GM21360 (cell line): ENCODE measurements around the gene LCLAT1.
"Not testable (repeated sequence)": the region's sequence is repeated elsewhere in the genome, so short reads cannot be mapped to it uniquely, and the experiment has no call there.

Source experiments
- ATAC-seq: cut with Tn5 transposase; IDR thresholded peaks from one replicate; pipeline ENCODE4 v1.9.1; 2021; ENCODE audit warnings: mild to moderate bottlenecking, moderate library complexity; ENCODE audit not compliant: unreplicated experiment

Gene LCLAT1

GRCh38 chr2:30484995-30485394 is 37.9 kb downstream of the LCLAT1 start:
- ATAC-seq, result no peak

GRCh38 chr2:30486655-30487054 is 39.6 kb downstream of the LCLAT1 start:
- no peak for ATAC-seq

- no peak for ATAC-seq
Measured at GRCh38 chr2:30487603-30488002, 40.6 kb downstream of the LCLAT1 start.

- ATAC-seq, result no peak
Measured at GRCh38 chr2:30488012-30488659, 41.1 kb downstream of the LCLAT1 start.

GRCh38 chr2:30491225-30491624 is 44.2 kb downstream of the LCLAT1 start:
- ATAC-seq, result no peak

GRCh38 chr2:30492185-30492584 is 45.1 kb downstream of the LCLAT1 start:
- ATAC-seq, result no peak

- ATAC-seq, result no peak
Measured at GRCh38 chr2:30492619-30493018, 45.6 kb downstream of the LCLAT1 start.

- no peak for ATAC-seq
Measured at GRCh38 chr2:30493440-30493839, 46.4 kb downstream of the LCLAT1 start.

- not testable (repeated sequence) for ATAC-seq
Measured at GRCh38 chr2:30495896-30496295, 48.9 kb downstream of the LCLAT1 start.

- ATAC-seq, result no peak
Measured at GRCh38 chr2:30499681-30500080, 52.6 kb downstream of the LCLAT1 start.

- ATAC-seq, result no peak
Measured at GRCh38 chr2:30500699-30501098, 53.7 kb downstream of the LCLAT1 start.

- no peak for ATAC-seq
Measured at GRCh38 chr2:30502310-30502709, 55.3 kb downstream of the LCLAT1 start.

GRCh38 chr2:30503007-30503694 is 56.1 kb downstream of the LCLAT1 start:
- ATAC-seq, result no peak

GRCh38 chr2:30503695-30504052 is 56.6 kb downstream of the LCLAT1 start:
- no peak for ATAC-seq

GRCh38 chr2:30504731-30505130 is 57.7 kb downstream of the LCLAT1 start:
- no peak for ATAC-seq

GRCh38 chr2:30505500-30506180 is 58.6 kb downstream of the LCLAT1 start:
- ATAC-seq, result no peak

- ATAC-seq, result not testable (repeated sequence)
Measured at GRCh38 chr2:30507460-30507859, 60.4 kb downstream of the LCLAT1 start.

GRCh38 chr2:30509716-30510115 is 62.7 kb downstream of the LCLAT1 start:
- no peak for ATAC-seq

GRCh38 chr2:30510409-30510808 is 63.4 kb downstream of the LCLAT1 start:
- no peak for ATAC-seq

GRCh38 chr2:30511122-30512083 is 64.4 kb downstream of the LCLAT1 start:
- ATAC-seq, result no peak
